HCT116 (cell line): Measurements from ENCODE around the gene HOXC13. TPM values are rescaled to one million over a fixed set of nuclear protein-coding genes. Genes with fewer than 3 reads are reported as not detected.

Experiments
- ATAC-seq: fragments of 200-7000 bp; cut with Tn5 transposase; 2 replicates; pipeline ENCODE4 v1.9.1; 2020; ENCODE audit warnings: mild to moderate bottlenecking, moderate library complexity
- BruUV-seq: library from RNA; stranded (reverse); fragments of 400-500 nt; replicated peaks from 2 replicates; lab custom pipeline; 2021; lab: Mats Ljungman, UMichigan
- CTCF ChIA-PET: fragments of 300-600 bp; sonication (Branson Sonifier 250); formaldehyde crosslinking; loops from one replicate; lab custom pipeline; 2021; ENCODE audit warnings: antibody characterized with exemption; lab: Charles Lee
- POLR2A ChIA-PET: fragments of 300-600, 350-600 bp; sonication (Branson Sonifier 250); formaldehyde crosslinking; loops from one replicate; lab custom pipeline; 2021; ENCODE audit warnings: antibody characterized with exemption; lab: Charles Lee
- RAD21 ChIA-PET, 2 experiments: fragments of 300-600 bp; sonication (Branson Sonifier 250); formaldehyde crosslinking; loops; one replicate each; lab custom pipeline; 2023; ENCODE audit warnings: low total read pairs in 2 of 2; ENCODE audit not compliant: uncharacterized antibody in 2 of 2, unreplicated experiment in 2 of 2, low non-redundant PET in 1 of 2; lab: Charles Lee
- DNase-seq: peaks from one replicate; pipeline ENCODE4 v3.0.0-alpha.2; 2010; ENCODE audit warnings: low read depth, low spot score
- H2AFZ ChIP-seq: fragments of 200-600 bp; shearing (Covaris generic), sonication (generic); 2 replicates; pipeline ENCODE4 v1.6.1; 2017; ENCODE audit warnings: low read depth, mixed run types, mixed read lengths, antibody characterized with exemption, low read length; ENCODE audit not compliant: poor library complexity, severe bottlenecking
- H3K27ac ChIP-seq: 2 replicates; pipeline ENCODE4 v1.5.1; 2012; ENCODE audit warnings: low read depth, low read length
- H3K27me3 ChIP-seq: fragments of 200-600 bp; sonication (generic); 2 replicates; pipeline ENCODE4 v1.6.1; 2016; ENCODE audit warnings: mixed run types, low read length, mixed read lengths; ENCODE audit not compliant: insufficient read depth
- H3K36me3 ChIP-seq, 2 experiments: fragments of 200-500 bp in 1 of 2; fragments of 200-600 bp in 1 of 2; sonication (Bioruptor generic) in 1 of 2; sonication (generic) in 1 of 2; 2 replicates each; pipeline versions ENCODE4 v1.5.1 to v1.6.1; 2014 to 2016; ENCODE audit warnings: low read length in 2 of 2, inconsistent platforms in 1 of 2, mixed read lengths in 1 of 2, mixed run types in 1 of 2; ENCODE audit not compliant: insufficient read depth in 2 of 2, control insufficient read depth in 1 of 2
- H3K4me1 ChIP-seq, 2 experiments: fragments of 200-600 bp in 1 of 2; sonication (generic) in 1 of 2; 2 replicates each; pipeline versions ENCODE4 v1.5.1 to v1.6.1; 2012 to 2017; ENCODE audit warnings: low read length in 2 of 2, inconsistent platforms in 1 of 2, mild to moderate bottlenecking in 1 of 2, mixed read lengths in 1 of 2, mixed run types in 1 of 2, moderate library complexity in 1 of 2; ENCODE audit not compliant: insufficient read depth in 2 of 2, control insufficient read depth in 1 of 2
- H3K4me2 ChIP-seq: fragments of 200-600 bp; sonication (generic); 2 replicates; pipeline ENCODE4 v1.6.1; 2017; ENCODE audit warnings: mixed run types, low read length, mixed read lengths
- H3K4me3 ChIP-seq, 2 experiments: fragments of 200-600 bp in 1 of 2; sonication (generic) in 1 of 2; replicated peaks in 1 of 2; 2 replicates each; pipeline ENCODE4 v1.5.1; 2011 to 2016; ENCODE audit warnings: low read length in 2 of 2, control low read depth in 1 of 2, low read depth in 1 of 2, mild to moderate bottlenecking in 1 of 2, mixed read lengths in 1 of 2, mixed run types in 1 of 2
- H3K79me2 ChIP-seq: fragments of 200-600 bp; sonication (generic); 2 replicates; pipeline ENCODE4 v1.6.1; 2017; ENCODE audit warnings: mild to moderate bottlenecking, mixed run types, low read length, moderate library complexity, mixed read lengths; ENCODE audit not compliant: insufficient read depth
- H3K9ac ChIP-seq: fragments of 200-600 bp; sonication (generic); 2 replicates; pipeline ENCODE4 v1.6.1; 2016; ENCODE audit warnings: low read length, mixed read lengths
- H3K9me2 ChIP-seq: fragments of 200-600 bp; sonication (generic), shearing (Covaris generic); 2 replicates; pipeline ENCODE4 v1.6.1; 2017; ENCODE audit warnings: mixed run types, mild to moderate bottlenecking, moderate library complexity; ENCODE audit not compliant: insufficient read depth
- H3K9me3 ChIP-seq, 2 experiments: fragments of 200-500 bp in 1 of 2; fragments of 200-600 bp in 1 of 2; sonication (Bioruptor generic) in 1 of 2; sonication (generic) in 1 of 2; 2 replicates each; pipeline ENCODE4 v1.6.1; 2014 to 2017; ENCODE audit warnings: low read length in 2 of 2, mixed read lengths in 2 of 2, inconsistent platforms in 1 of 2, low read depth in 1 of 2, mild to moderate bottlenecking in 1 of 2, mixed run types in 1 of 2, moderate library complexity in 1 of 2; ENCODE audit not compliant: control insufficient read depth in 1 of 2, insufficient read depth in 1 of 2
- H4K20me1 ChIP-seq: fragments of 200-600 bp; sonication (generic), shearing (Covaris generic); 2 replicates; pipeline ENCODE4 v1.6.1; 2017; ENCODE audit warnings: mixed run types, mild to moderate bottlenecking, moderate library complexity; ENCODE audit not compliant: insufficient read depth
- ATF3 ChIP-seq: IDR thresholded peaks from 2 replicates; pipeline ENCODE4 v1.6.1; 2012
- CBX3 ChIP-seq: IDR thresholded peaks from 2 replicates; pipeline ENCODE4 v1.6.1; 2012; ENCODE audit warnings: low read depth
- CEBPB ChIP-seq: IDR thresholded peaks from 2 replicates; pipeline ENCODE4 v1.6.1; 2012; ENCODE audit warnings: low read depth
- CTCF ChIP-seq, 3 experiments: fragments of 200-600 bp in 1 of 3; sonication (generic) in 1 of 3; IDR thresholded peaks in 2 of 3; conservative IDR thresholded peaks in 1 of 3; 2 replicates each; pipeline ENCODE4 v1.5.1; 2012 to 2017; ENCODE audit warnings: low read depth in 2 of 3, low read length in 2 of 3, antibody characterized with exemption in 1 of 3, borderline replicate concordance in 1 of 3, control low read depth in 1 of 3, mild to moderate bottlenecking in 1 of 3, mixed read lengths in 1 of 3, mixed run types in 1 of 3, moderate library complexity in 1 of 3; ENCODE audit not compliant: insufficient read depth in 1 of 3
- ELF1 ChIP-seq: IDR thresholded peaks from 2 replicates; pipeline ENCODE4 v1.6.1; 2012; ENCODE audit warnings: low read depth, borderline replicate concordance
- EZH2 ChIP-seq: fragments of 200-600 bp; sonication (generic); IDR thresholded peaks from 2 replicates; pipeline ENCODE4 v1.6.1; 2017; ENCODE audit warnings: antibody characterized with exemption, mixed run types
- EZH2phosphoT487 ChIP-seq: fragments of 200-600 bp; IDR thresholded peaks from 2 replicates; pipeline ENCODE4 v1.6.1; 2018; ENCODE audit warnings: antibody characterized with exemption, borderline replicate concordance
- FOSL1 ChIP-seq: IDR thresholded peaks from 2 replicates; pipeline ENCODE4 v1.6.1; 2012; ENCODE audit warnings: low read depth
- MAX ChIP-seq: IDR thresholded peaks from 2 replicates; pipeline ENCODE4 v1.6.1; 2012
- POLR2A ChIP-seq: IDR thresholded peaks from 2 replicates; pipeline ENCODE4 v1.7.0; 2011; ENCODE audit warnings: borderline replicate concordance; ENCODE audit not compliant: insufficient read depth, insufficient read length; ENCODE audit errors: extremely low read depth
- RAD21 ChIP-seq: IDR thresholded peaks from 2 replicates; pipeline ENCODE4 v1.6.1; 2012; ENCODE audit warnings: low read depth, mild to moderate bottlenecking
- REST ChIP-seq: IDR thresholded peaks from 2 replicates; pipeline ENCODE4 v1.6.1; 2012; ENCODE audit warnings: low read depth
- SIN3A ChIP-seq: IDR thresholded peaks from 2 replicates; pipeline ENCODE4 v1.6.1; 2012; ENCODE audit warnings: low read depth
- SP1 ChIP-seq: IDR thresholded peaks from 2 replicates; pipeline ENCODE4 v1.6.1; 2012; ENCODE audit warnings: low read depth
- SRF ChIP-seq: IDR thresholded peaks from 2 replicates; pipeline ENCODE4 v1.6.1; 2012; ENCODE audit warnings: low read depth
- TCF7L2 ChIP-seq: IDR thresholded peaks from 2 replicates; pipeline ENCODE4 v1.7.0; 2011; ENCODE audit warnings: borderline replicate concordance, inconsistent platforms; ENCODE audit not compliant: insufficient read depth, insufficient read length; ENCODE audit errors: extremely low read depth
- ZBTB33 ChIP-seq: IDR thresholded peaks from 2 replicates; pipeline ENCODE4 v1.6.1; 2011; ENCODE audit warnings: mild to moderate bottlenecking, low read length, moderate library complexity; ENCODE audit not compliant: insufficient replicate concordance; ENCODE audit errors: extremely low read depth
- ZFX ChIP-seq: fragments of 450-650 bp; IDR thresholded peaks from 2 replicates; pipeline ENCODE4 v1.6.1; 2017
- ZNF274 ChIP-seq: fragments of 200-500 bp; sonication (Bioruptor generic); IDR thresholded peaks from 2 replicates; pipeline ENCODE4 v1.6.1; 2014; ENCODE audit warnings: mild to moderate bottlenecking, low read depth, low read length, inconsistent platforms
- intact Hi-C: fragments of 100-400 bp; cut with micrococcal nuclease; formaldehyde crosslinking; loops from 2 replicates; pipeline ENCODE4 v1.10.0; 2022
- total RNA-seq: library from RNA; stranded (reverse); gene quantifications from one replicate; pipeline ENCODE4 v1.2.1, GENCODE V29; 2021; ENCODE audit not compliant: unreplicated experiment

Gene HOXC13
- total RNA-seq, 1 experiment from 2014 or later: 3.8 TPM

GRCh38 chr12:53966085-53966384 is 27.4 kb downstream of the HOXC13 start:
- Histone ChIP-seq H3K9me2 (no peaks in the 10 kb centered on the region), H3K9ac (no peak overlapping the region)
- intact Hi-C loops: no loop called here

More at GRCh38 chr12:53966085-53966384, 27.4 kb downstream of the HOXC13 start:
- H4K20me1 ChIP-seq: no peaks in the 10 kb centered on the region
- no peak overlapping the region for H3K4me3 ChIP-seq
- H3K4me1 ChIP-seq: no peaks in the 10 kb centered on the region
- ChIA-PET POLR2A (no interaction called here), CTCF (no interaction called here), RAD21 (no interaction called here)
- no peaks in the 10 kb centered on the region for H3K9me3 ChIP-seq
- ATAC-seq (no peak), DNase-seq (no peak)
- H3K79me2 ChIP-seq: no peaks in the 10 kb centered on the region
- no peak for TF ChIP-seq ELF1
- no peak for TF ChIP-seq ZFX
- no peak for TF ChIP-seq CBX3
- no peak for TF ChIP-seq SIN3A
- TF ChIP-seq EZH2: no peak
- no peak for TF ChIP-seq ZBTB33
- TF ChIP-seq CTCF (IDR thresholded peaks at IDR 0.05 in 2 of 3, conservative IDR thresholded peaks at IDR 0.05 in 1 of 3; ENCODE audit: borderline replicate concordance in 1 of 3, insufficient read depth in 1 of 3, low read depth in 2 of 3, low read length in 2 of 3): no peak
- no peak for TF ChIP-seq SRF
- TF ChIP-seq POLR2A: no peak
- TF ChIP-seq RAD21: no peak
- TF ChIP-seq ATF3: no peak
- TF ChIP-seq CEBPB: no peak
- TF ChIP-seq SP1: no peak
- no peak for TF ChIP-seq EZH2phosphoT487
- no peak for TF ChIP-seq MAX
- no peak for TF ChIP-seq ZNF274
- no peak for TF ChIP-seq TCF7L2
- TF ChIP-seq REST: no peak
- no peak for TF ChIP-seq FOSL1
- no peaks in the 10 kb centered on the region for H3K36me3 ChIP-seq
- H3K27me3 ChIP-seq: peaks cover under 1% of the 10 kb centered on the region; the same call in 1 of the 2 replicates
- H2AFZ ChIP-seq: no peak overlapping the region
- BruUV-seq: no TSS peak
- no peak overlapping the region for H3K4me2 ChIP-seq
- H3K27ac ChIP-seq: no peak overlapping the region
